K562 (cell line): ENCODE data around the gene SGSH. TPM values are rescaled to one million over a fixed set of nuclear protein-coding genes. Genes with fewer than 3 reads are reported as not detected.

Experiments
- ARNT ChIP-seq, 2 experiments: fragments of 450-650 bp; IDR thresholded peaks; 2 replicates each; pipeline ENCODE4 v1.6.1; 2016; ENCODE audit warnings: mild to moderate bottlenecking in 1 of 2
- CC2D1A ChIP-seq: fragments of 450-650 bp; IDR thresholded peaks from 2 replicates; pipeline ENCODE4 v1.6.1; 2017; ENCODE audit warnings: mild to moderate bottlenecking
- CGGBP1 ChIP-seq: fragments of 250-450 bp; sonication (Bioruptor Pico); IDR thresholded peaks from 2 replicates; pipeline ENCODE4 v1.9.0; 2021; ENCODE audit warnings: mild to moderate bottlenecking
- CHAMP1 ChIP-seq: fragments of 450-650 bp; IDR thresholded peaks from 2 replicates; pipeline ENCODE4 v1.6.1; 2016; ENCODE audit warnings: mild to moderate bottlenecking
- CREB1 ChIP-seq, 2 experiments: sonication (generic) in 1 of 2; formaldehyde crosslinking in 1 of 2; IDR thresholded peaks; 2 replicates each; pipeline versions ENCODE4 v1.6.1 to v1.8.0; 2012 to 2022; ENCODE audit warnings: inconsistent platforms in 1 of 2, mild to moderate bottlenecking in 1 of 2, missing genetic modification reagents in 1 of 2, moderate library complexity in 1 of 2
- DPF2 ChIP-seq: fragments of 450-650 bp; IDR thresholded peaks from 2 replicates; pipeline ENCODE4 v1.6.1; 2016
- EP400 ChIP-seq: fragments of 450-650 bp; IDR thresholded peaks from 2 replicates; pipeline ENCODE4 v1.6.1; 2017; ENCODE audit warnings: antibody characterized with exemption, mild to moderate bottlenecking, moderate library complexity
- ETV5 ChIP-seq: sonication (generic); formaldehyde crosslinking; IDR thresholded peaks from 2 replicates; pipeline ENCODE4 v1.4.0; 2020; ENCODE audit warnings: low read depth, mild to moderate bottlenecking, missing genetic modification reagents
- FOXM1 ChIP-seq, 2 experiments: fragments of 450-650 bp in 1 of 2; sonication (generic) in 1 of 2; formaldehyde crosslinking in 1 of 2; IDR thresholded peaks; 2 replicates each; pipeline versions ENCODE4 v1.6.1 to v1.9.0; 2017 to 2022; ENCODE audit warnings: low read depth in 2 of 2, mild to moderate bottlenecking in 2 of 2, missing genetic modification reagents in 1 of 2, moderate library complexity in 1 of 2
- GABPB1 ChIP-seq: sonication (generic); formaldehyde crosslinking; IDR thresholded peaks from 2 replicates; pipeline ENCODE4 v1.8.0; 2022; ENCODE audit warnings: mild to moderate bottlenecking, missing genetic modification reagents
- HCFC1 ChIP-seq: IDR thresholded peaks from 2 replicates; pipeline ENCODE4 v1.6.1; 2012; ENCODE audit warnings: low read depth, low read length, improper control_type of control experiment
- HMG20B ChIP-seq: fragments of 250-450 bp; sonication (Bioruptor Pico); IDR thresholded peaks from 2 replicates; pipeline ENCODE4 v1.5.0; 2021; ENCODE audit warnings: mild to moderate bottlenecking
- HOXB6 ChIP-seq: fragments of 250-450 bp; sonication (Bioruptor Pico); IDR thresholded peaks from 2 replicates; pipeline ENCODE4 v1.5.1; 2022; ENCODE audit warnings: mild to moderate bottlenecking, borderline replicate concordance
- MCM3 ChIP-seq: fragments of 450-650 bp; IDR thresholded peaks from 2 replicates; pipeline ENCODE4 v1.6.1; 2016
- MCM5 ChIP-seq: fragments of 450-650 bp; IDR thresholded peaks from 2 replicates; pipeline ENCODE4 v1.6.1; 2016; ENCODE audit warnings: low read depth
- MTA1 ChIP-seq: fragments of 450-650 bp; IDR thresholded peaks from 2 replicates; pipeline ENCODE4 v1.6.1; 2017; ENCODE audit warnings: borderline replicate concordance
- POLR2AphosphoS5 ChIP-seq: IDR thresholded peaks from 2 replicates; pipeline ENCODE4 v1.6.1; 2011; ENCODE audit warnings: mild to moderate bottlenecking, low read depth, low read length, moderate library complexity; ENCODE audit not compliant: control insufficient read depth, insufficient read depth
- RAD51 ChIP-seq: fragments of 450-650 bp; IDR thresholded peaks from 2 replicates; pipeline ENCODE4 v1.7.1; 2016; ENCODE audit warnings: low read depth, mild to moderate bottlenecking, borderline replicate concordance
- RBM14 ChIP-seq: fragments of 200-400 bp; formaldehyde crosslinking; IDR thresholded peaks from 2 replicates; pipeline ENCODE4 v1.6.1; 2018; ENCODE audit warnings: low read depth, mild to moderate bottlenecking, low read length, moderate library complexity, borderline replicate concordance; ENCODE audit not compliant: insufficient read depth
- SMARCE1 ChIP-seq: fragments of 450-650 bp; IDR thresholded peaks from 2 replicates; pipeline ENCODE4 v1.7.1; 2016; ENCODE audit warnings: mild to moderate bottlenecking
- TAF1 ChIP-seq: IDR thresholded peaks from 2 replicates; pipeline ENCODE4 v1.6.1; 2011; ENCODE audit warnings: mild to moderate bottlenecking, low read length, moderate library complexity; ENCODE audit not compliant: insufficient read depth, control insufficient read depth, severe bottlenecking; ENCODE audit errors: extremely low read depth
- TAF7 ChIP-seq: fragments of 450-650 bp; IDR thresholded peaks from 2 replicates; pipeline ENCODE4 v1.6.1; 2016; ENCODE audit warnings: missing genetic modification characterization, missing compliant biosample characterization
- ZBTB1 ChIP-seq: sonication (generic); formaldehyde crosslinking; IDR thresholded peaks from 2 replicates; pipeline ENCODE4 v1.8.1; 2023; ENCODE audit warnings: missing genetic modification reagents, low read depth, mild to moderate bottlenecking, borderline replicate concordance
- ZNF121 ChIP-seq: sonication (generic); formaldehyde crosslinking; conservative IDR thresholded peaks from 2 replicates; pipeline ENCODE4 v1.8.0; 2022; ENCODE audit warnings: missing genetic modification reagents
- ZNF143 ChIP-seq: sonication (generic); formaldehyde crosslinking; IDR thresholded peaks from 2 replicates; pipeline ENCODE4 v1.9.0; 2022; ENCODE audit warnings: mild to moderate bottlenecking, missing genetic modification reagents
- ZNF76 ChIP-seq: fragments of 250-450 bp; sonication (Bioruptor Pico); IDR thresholded peaks from 2 replicates; pipeline ENCODE4 v1.4.0; 2020; ENCODE audit warnings: mild to moderate bottlenecking, moderate library complexity, borderline replicate concordance
- ZNF780A ChIP-seq: fragments of 250-450 bp; sonication (Bioruptor Pico); IDR thresholded peaks from 2 replicates; pipeline ENCODE4 v1.5.0; 2021; ENCODE audit warnings: mild to moderate bottlenecking
- polyA plus RNA-seq, 8 experiments: library from polyadenylated mRNA; depleted of rRNA in 4 of 8; stranded (reverse) in 5 of 8; unstranded in 3 of 8; fragments of >200 nt; fragmentation: Nextera tagmentation in 2 of 8; fragmentation: Illumina TruSeq in 1 of 8; extraction: Ambion mirVana in 2 of 8; extraction: Trizol in 1 of 8; gene quantifications; 2 replicates each; pipeline versions ENCODE4 v1.2.1 to v1.2.3, GENCODE V29; 2011 to 2014; ENCODE audit warnings: inconsistent platforms in 1 of 8, missing spikeins in 1 of 8
- total RNA-seq, 7 experiments: library from RNA; depleted of rRNA in 6 of 7; stranded (reverse); fragments of >200 nt in 6 of 7; fragmentation: Illumina TruSeq in 2 of 7; extraction: Trizol in 2 of 7; gene quantifications; 2 replicates each; pipeline versions ENCODE4 v1.2.1 to v1.2.3, GENCODE V29; 2011 to 2021; ENCODE audit warnings: low replicate concordance in 1 of 7

The SGSH gene
- total and polyA plus RNA-seq, 9 of the 15 experiments (the other 6 are each of a cell fraction or from before 2014, with no cell fraction given), result 0.25 to 15.7 (median 4.9) TPM

GRCh38 chr17:80254396-80255251 is 34.5 kb upstream of the SGSH start (continued):
- TF ChIP-seq EP400, result peak; percentile 77
- TF ChIP-seq TAF1, result peak; percentile 40
- no peak for TF ChIP-seq TAF7 (tag)
- no peak for TF ChIP-seq HCFC1
- TF ChIP-seq ZNF143 (CRISPR knock-in tag), result no peak
- TF ChIP-seq HMG20B (CRISPR knock-in tag), result no peak
- no peak for TF ChIP-seq ETV5 (CRISPR knock-in tag)
- peak; percentile 98 for TF ChIP-seq DPF2
- no peak for TF ChIP-seq CHAMP1
- no peak for TF ChIP-seq RBM14
- peak in 1 of 2 experiments; percentile 51; a peak in 2 of 4 replicates for TF ChIP-seq ARNT (IDR thresholded peaks at IDR 0.05)
- peak; percentile 67 for TF ChIP-seq MTA1
- no peak for TF ChIP-seq ZNF121 (CRISPR knock-in tag)
- TF ChIP-seq MCM3, result no peak
- no peak for TF ChIP-seq POLR2AphosphoS5
- TF ChIP-seq CREB1 (IDR thresholded peaks at IDR 0.05), result no peak
- no peak for TF ChIP-seq CREB1 (CRISPR knock-in tag; IDR thresholded peaks at IDR 0.05)
- no peak for TF ChIP-seq ZBTB1 (CRISPR knock-in tag)
- 0 out of 2 replicates have a peak, but pooled peaks have one; percentile 24 for TF ChIP-seq FOXM1 (IDR thresholded peaks at IDR 0.05; ENCODE audit: low read depth)
- no peak for TF ChIP-seq FOXM1 (CRISPR knock-in tag; IDR thresholded peaks at IDR 0.05; ENCODE audit: low read depth)
- TF ChIP-seq RAD51, result no peak
- peak; percentile 94; the same call in 1 of the 2 replicates for TF ChIP-seq ZNF76 (CRISPR knock-in tag)
- no peak for TF ChIP-seq ZNF780A
- peak; percentile 96 for TF ChIP-seq SMARCE1
- TF ChIP-seq MCM5, result no peak
- peak; percentile 53; the same call in 1 of the 2 replicates for TF ChIP-seq CGGBP1 (CRISPR knock-in tag)
- no peak for TF ChIP-seq HOXB6 (CRISPR knock-in tag)
- peak; percentile 80; the same call in 1 of the 2 replicates for TF ChIP-seq CC2D1A
- TF ChIP-seq GABPB1 (CRISPR knock-in tag), result no peak
